Trophoblast cell (in vitro differentiated cells and primary cell): Measurements from ENCODE around the gene SELPLG.

Experiments used
- DNase-seq, 2 donors: peaks; one replicate each; pipeline ENCODE4 v3.0.0-alpha.2; 2016
- H2AFZ ChIP-seq: 2 replicates; pipeline ENCODE4 v1.6.1; 2013; ENCODE audit warnings: low read length, moderate library complexity, mild to moderate bottlenecking; ENCODE audit not compliant: insufficient read depth, poor library complexity
- H2AK5ac ChIP-seq: 2 replicates; pipeline ENCODE4 v1.6.1; 2013; ENCODE audit warnings: mild to moderate bottlenecking, low read length
- H2BK120ac ChIP-seq: 2 replicates; pipeline ENCODE4 v1.6.1; 2013; ENCODE audit warnings: low read length, mild to moderate bottlenecking, moderate library complexity; ENCODE audit not compliant: insufficient read depth, poor library complexity
- H2BK12ac ChIP-seq: 2 replicates; pipeline ENCODE4 v1.6.1; 2013; ENCODE audit warnings: mild to moderate bottlenecking, low read length, moderate library complexity
- H2BK5ac ChIP-seq: 2 replicates; pipeline ENCODE4 v1.6.1; 2013; ENCODE audit warnings: low read length, low read depth, moderate library complexity, mild to moderate bottlenecking; ENCODE audit not compliant: poor library complexity
- H3K14ac ChIP-seq: 2 replicates; pipeline ENCODE4 v1.6.1; 2013; ENCODE audit warnings: mild to moderate bottlenecking, low read length
- H3K18ac ChIP-seq: 2 replicates; pipeline ENCODE4 v1.6.1; 2013; ENCODE audit warnings: mild to moderate bottlenecking, low read length
- H3K23ac ChIP-seq: 2 replicates; pipeline ENCODE4 v1.6.1; 2013; ENCODE audit warnings: low read length
- H3K27ac ChIP-seq: 2 replicates; pipeline ENCODE4 v1.5.1; 2013; ENCODE audit warnings: low read depth, mild to moderate bottlenecking, inconsistent platforms, low read length, moderate library complexity
- H3K27me3 ChIP-seq: 2 replicates; pipeline ENCODE4 v1.6.1; 2013; ENCODE audit warnings: inconsistent platforms, mild to moderate bottlenecking, low read length, moderate library complexity; ENCODE audit not compliant: insufficient read depth
- H3K36me3 ChIP-seq, 2 experiments: 1 replicate in 1 of 2; 2 replicates in 1 of 2; pipeline ENCODE4 v1.6.1; 2013; ENCODE audit warnings: low read length in 2 of 2, mild to moderate bottlenecking in 2 of 2, moderate library complexity in 1 of 2; ENCODE audit not compliant: insufficient read depth in 2 of 2, control insufficient read depth in 1 of 2
- H3K4ac ChIP-seq: 2 replicates; pipeline ENCODE4 v1.6.1; 2013; ENCODE audit warnings: low read depth, mild to moderate bottlenecking, low read length, moderate library complexity
- H3K4me1 ChIP-seq, 2 experiments: 1 replicate in 1 of 2; 2 replicates in 1 of 2; pipeline ENCODE4 v1.6.1; 2013; ENCODE audit warnings: low read length in 2 of 2, mild to moderate bottlenecking in 2 of 2, moderate library complexity in 1 of 2; ENCODE audit not compliant: insufficient read depth in 2 of 2, control insufficient read depth in 1 of 2
- H3K4me2 ChIP-seq: 2 replicates; pipeline ENCODE4 v1.6.1; 2013; ENCODE audit warnings: inconsistent platforms, mild to moderate bottlenecking, low read length, moderate library complexity
- H3K4me3 ChIP-seq: 2 replicates; pipeline ENCODE4 v1.5.1; 2013; ENCODE audit warnings: mild to moderate bottlenecking, low read depth, low read length, inconsistent platforms
- H3K79me1 ChIP-seq: one replicate; pipeline ENCODE4 v1.6.1; 2013; ENCODE audit warnings: low read length
- H3K79me2 ChIP-seq: 2 replicates; pipeline ENCODE4 v1.6.1; 2013; ENCODE audit warnings: low read length, mild to moderate bottlenecking; ENCODE audit not compliant: control insufficient read depth, insufficient read depth, poor library complexity
- H3K9ac ChIP-seq: 2 replicates; pipeline ENCODE4 v1.6.1; 2013; ENCODE audit warnings: mild to moderate bottlenecking, low read length
- H3K9me3 ChIP-seq: 2 replicates; pipeline ENCODE4 v1.6.1; 2013; ENCODE audit warnings: low read depth, mild to moderate bottlenecking, control low read depth, inconsistent platforms, low read length; ENCODE audit not compliant: insufficient read depth
- H4K12ac ChIP-seq: 2 replicates; pipeline ENCODE4 v1.6.1; 2013; ENCODE audit warnings: low read depth, mild to moderate bottlenecking, low read length, moderate library complexity
- H4K8ac ChIP-seq: 2 replicates; pipeline ENCODE4 v1.6.1; 2013; ENCODE audit warnings: low read depth, mild to moderate bottlenecking, low read length, moderate library complexity
- H4K91ac ChIP-seq: one replicate; pipeline ENCODE4 v1.6.1; 2013; ENCODE audit warnings: low read depth, mild to moderate bottlenecking, low read length, moderate library complexity
- WGBS: extraction: QIAGEN DNeasy Blood & Tissue Kit; methylation state at CpG from one replicate; pipeline ENCODE4 v1.1.7; 2013; ENCODE audit warnings: missing lambda C conversion rate; ENCODE audit not compliant: insufficient read length, insufficient coverage; ENCODE audit errors: extremely low coverage; 5-methylcytosine and 5-hydroxymethylcytosine counted together

The SELPLG gene

GRCh38 chr12:108584456-108585065, 49.1 kb downstream of the SELPLG start:
- no CpG with 5 or more reads among the region's 3 CpGs for WGBS

GRCh38 chr12:108583991-108584390, 49.7 kb downstream of the SELPLG start:
- Histone ChIP-seq H3K9me3 (peaks cover under 1% of the 10 kb centered on the region), H3K27ac (peak overlapping the region; percentile 98), H4K8ac (peak overlapping the region; percentile 84), H2BK120ac (peak overlapping the region; percentile 100), H3K79me1 (peaks cover 64% of the 10 kb centered on the region), H2AFZ (no peak overlapping the region), H3K4me1 (peaks cover 38 to 43% of the 10 kb centered on the region in 2 experiments), H4K12ac (peak overlapping the region; percentile 8), H3K27me3 (no peaks in the 10 kb centered on the region), H3K4me3 (no peak overlapping the region), H3K14ac (peak overlapping the region; percentile 96), H3K4ac (peak overlapping the region; percentile 83), H3K9ac (no peak overlapping the region), H3K4me2 (no peak overlapping the region), H4K91ac (peak overlapping the region; percentile 100), H3K18ac (peak overlapping the region; percentile 85), H3K23ac (no peak overlapping the region), H3K36me3 (no peaks in the 10 kb centered on the region), H2AK5ac (peak overlapping the region; percentile 90), H2BK12ac (peak overlapping the region; percentile 97), H2BK5ac (peak overlapping the region; percentile 91), H3K79me2 (peaks cover 22% of the 10 kb centered on the region)
- DNase-seq: no peak
- no CpG with 5 or more reads among the region's 7 CpGs for WGBS

More at GRCh38 chr12:108584456-108585065, 49.1 kb downstream of the SELPLG start:
- no peak overlapping the region for H3K9ac ChIP-seq
- H3K23ac ChIP-seq: no peak overlapping the region
- H3K4ac ChIP-seq: no peak overlapping the region
- no peak overlapping the region for H2AK5ac ChIP-seq
- no peak overlapping the region for H3K4me3 ChIP-seq
- H2BK5ac ChIP-seq: peak overlapping the region; percentile 91
- no peaks in the 10 kb centered on the region for H3K9me3 ChIP-seq
- H2BK120ac ChIP-seq: peak overlapping the region; percentile 100
- DNase-seq: no peak
- peak overlapping the region; percentile 100 for H4K91ac ChIP-seq
- no peaks in the 10 kb centered on the region for H3K36me3 ChIP-seq
- no peak overlapping the region for H3K27ac ChIP-seq
- no peak overlapping the region for H3K4me2 ChIP-seq
- peak overlapping the region; percentile 96 for H3K14ac ChIP-seq
- peak overlapping the region; percentile 32 for H4K8ac ChIP-seq
- peaks cover 24% of the 10 kb centered on the region for H3K79me2 ChIP-seq
- H3K18ac ChIP-seq: no peak overlapping the region
- H2AFZ ChIP-seq: no peak overlapping the region
- peaks cover 44 to 46% of the 10 kb centered on the region in 2 experiments for H3K4me1 ChIP-seq
- H3K27me3 ChIP-seq: no peaks in the 10 kb centered on the region
- H4K12ac ChIP-seq: no peak overlapping the region
- H2BK12ac ChIP-seq: peak overlapping the region; percentile 97
- H3K79me1 ChIP-seq: peaks cover 65% of the 10 kb centered on the region

DNA sequence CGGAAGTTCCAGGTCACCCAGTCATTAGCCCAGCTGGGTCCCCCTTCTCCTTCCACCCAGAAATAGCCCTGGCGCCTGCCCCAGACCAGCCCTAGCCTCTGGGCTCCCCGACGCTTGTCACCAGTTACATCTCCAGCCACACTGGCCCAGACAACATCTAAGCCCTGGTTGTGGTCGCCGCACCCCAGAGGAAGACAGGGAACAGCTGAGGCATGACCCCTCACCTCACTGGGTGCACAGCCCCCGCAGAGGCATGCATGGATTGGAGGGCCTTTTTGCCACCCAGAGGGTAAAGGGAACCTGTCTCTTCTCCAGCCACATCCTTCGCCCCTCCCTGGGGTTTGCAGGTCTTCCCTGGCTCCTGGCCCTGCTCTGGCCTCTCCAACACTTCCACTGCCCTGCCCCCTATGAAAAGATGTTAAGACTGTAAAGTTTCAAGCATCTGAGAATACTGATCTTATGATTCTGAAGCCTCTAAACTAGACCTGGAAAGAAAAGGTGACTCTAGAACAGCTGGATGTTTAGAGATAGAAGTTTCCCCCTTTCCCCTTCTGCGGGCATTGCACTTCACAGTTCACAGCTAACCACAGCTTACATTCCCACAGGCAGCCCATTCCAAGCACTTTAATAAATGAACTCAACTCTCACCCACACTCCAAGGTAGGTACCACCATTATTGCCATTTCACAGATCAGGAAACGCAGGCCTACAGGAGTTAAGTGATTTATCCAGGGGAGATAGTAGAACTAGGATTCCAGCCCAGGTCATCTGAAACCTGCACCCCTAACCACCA, 50.5 kb downstream of the SELPLG start:
- Histone ChIP-seq H2BK120ac (peak overlapping the region; percentile 100), H3K18ac (peak overlapping the region; percentile 85)
- no CpG with 5 or more reads among the region's 10 CpGs for WGBS

DNA sequence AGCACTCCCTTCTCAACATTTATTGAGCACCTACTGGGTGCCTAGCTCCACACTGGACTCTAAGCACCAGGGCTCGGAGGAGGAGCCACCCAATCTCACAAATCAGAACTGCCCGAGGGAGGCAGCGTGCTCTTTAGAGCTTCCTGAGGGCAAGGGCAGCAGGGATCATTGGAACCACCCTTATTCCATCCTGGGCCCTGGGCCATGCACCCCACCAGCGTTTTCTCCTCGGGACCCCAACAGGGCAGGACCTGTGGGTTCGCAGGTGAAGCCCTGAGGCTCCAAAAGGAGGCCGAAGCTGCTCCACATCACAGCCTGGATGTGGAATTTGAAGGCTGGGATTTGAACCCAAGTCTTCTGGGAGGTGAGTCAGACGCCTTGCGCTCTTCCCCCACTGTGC, 51.2 kb downstream of the SELPLG start:
- H3K27ac ChIP-seq: peak overlapping the region; percentile 98

More for the DNA sequence above, 50.5 kb downstream of the SELPLG start:
- no peak overlapping the region for H3K4me2 ChIP-seq
- H2AK5ac ChIP-seq: peak overlapping the region; percentile 34
- peaks cover 63% of the 10 kb centered on the region for H3K79me1 ChIP-seq
- no peak overlapping the region for H2AFZ ChIP-seq
- peaks cover 4% of the 10 kb centered on the region for H3K9me3 ChIP-seq
- H3K27me3 ChIP-seq: no peaks in the 10 kb centered on the region
- H4K12ac ChIP-seq: no peak overlapping the region
- H4K8ac ChIP-seq: peak overlapping the region; percentile 91
- DNase-seq: no peak
- peak overlapping the region; percentile 96 for H3K14ac ChIP-seq
- H4K91ac ChIP-seq: peak overlapping the region; percentile 100
- H3K36me3 ChIP-seq: no peaks in the 10 kb centered on the region
- H3K27ac ChIP-seq: peak overlapping the region; percentile 98
- H3K4ac ChIP-seq: peak overlapping the region; percentile 83
- H3K4me3 ChIP-seq: no peak overlapping the region
- peaks cover 22% of the 10 kb centered on the region for H3K79me2 ChIP-seq
- H3K23ac ChIP-seq: no peak overlapping the region
- H2BK12ac ChIP-seq: peak overlapping the region; percentile 97
- H3K4me1 ChIP-seq: peaks cover 36 to 44% of the 10 kb centered on the region in 2 experiments
- peak overlapping the region; percentile 98 for H2BK5ac ChIP-seq
- no peak overlapping the region for H3K9ac ChIP-seq

More for the DNA sequence above, 51.2 kb downstream of the SELPLG start:
- Histone ChIP-seq H2BK5ac (peak overlapping the region; percentile 98), H2BK120ac (peak overlapping the region; percentile 100), H2BK12ac (peak overlapping the region; percentile 97), H3K23ac (no peak overlapping the region), H3K36me3 (no peaks in the 10 kb centered on the region), H4K8ac (peak overlapping the region; percentile 91), H3K18ac (peak overlapping the region; percentile 54), H3K4ac (peak overlapping the region; percentile 97), H3K79me2 (peaks cover 20% of the 10 kb centered on the region), H3K4me1 (peaks cover 36 to 44% of the 10 kb centered on the region in 2 experiments), H3K4me2 (no peak overlapping the region), H3K79me1 (peaks cover 59% of the 10 kb centered on the region), H3K4me3 (no peak overlapping the region), H2AFZ (peak overlapping the region; percentile 42), H2AK5ac (peak overlapping the region; percentile 85), H3K9me3 (peaks cover 4% of the 10 kb centered on the region), H3K14ac (peak overlapping the region; percentile 85), H4K12ac (peak overlapping the region; percentile 17), H4K91ac (peak overlapping the region; percentile 100), H3K9ac (no peak overlapping the region), H3K27me3 (no peaks in the 10 kb centered on the region)
- no peak for DNase-seq
- no CpG with 5 or more reads among the region's 9 CpGs for WGBS
